H54 (cell line): Measurements from ENCODE around the gene GPR32.
"Not testable (repeated sequence)": the region's sequence is repeated elsewhere in the genome, so short reads cannot be mapped to it uniquely, and the experiment has no call there.

ENCODE experiments used
- DNase-seq: peaks from one replicate; pipeline ENCODE4 v3.0.0; 2011; ENCODE audit warnings: low spot score, mixed read lengths; ENCODE audit not compliant: insufficient read length
- FAIRE-seq: peaks from 3 replicates; lab custom pipeline; 2011; peaks lifted over from hg19 to GRCh38; lab: Jason Lieb, UNC
- POLR2A ChIP-seq: IDR thresholded peaks from 2 replicates; pipeline ENCODE4 v1.6.1; 2011; ENCODE audit warnings: low read depth, mild to moderate bottlenecking, low read length

The GPR32 gene

DNA sequence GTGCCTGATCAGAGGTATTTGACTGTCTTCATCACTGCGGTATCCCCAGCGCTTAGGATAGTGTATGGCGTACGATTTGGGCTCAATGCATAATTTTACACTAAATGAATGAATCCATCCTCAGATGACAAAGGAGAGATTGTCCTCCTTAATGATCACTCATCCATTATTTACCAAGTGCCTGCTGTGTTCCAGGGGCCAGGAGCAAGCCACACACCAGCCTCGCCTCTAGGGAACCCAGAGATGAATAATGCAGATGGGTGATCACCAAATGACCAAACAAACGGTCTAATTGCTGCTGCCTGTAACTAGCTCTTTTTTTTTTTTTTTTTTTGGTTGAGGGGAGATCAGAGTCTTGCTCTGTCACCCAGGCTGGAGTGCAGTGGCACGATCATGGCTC, 5.9 kb upstream of the GPR32 start:
- FAIRE-seq (no peak), DNase-seq (no peak)
- TF ChIP-seq POLR2A: no peak

DNA sequence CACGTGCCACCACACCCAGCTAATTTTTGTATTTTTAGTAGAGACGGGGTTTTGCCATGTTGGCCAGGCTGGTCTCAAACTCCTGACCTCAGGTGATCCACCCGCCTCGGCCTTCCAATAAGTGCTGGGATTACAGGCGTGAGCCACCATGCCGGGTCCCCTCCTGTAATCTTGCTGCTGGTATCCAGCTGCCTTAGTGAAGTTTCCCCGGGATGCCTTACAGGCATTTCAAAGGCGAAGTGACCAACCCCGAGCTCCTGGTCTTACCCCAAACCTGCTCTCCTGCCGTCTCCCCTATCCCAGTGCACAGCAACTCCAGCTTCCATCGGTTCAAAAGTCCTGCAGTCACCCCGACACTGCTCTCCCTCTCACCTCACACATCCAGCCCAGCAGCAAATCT, 3.5 kb upstream of the GPR32 start:
- DNase-seq, FAIRE-seq: not testable (repeated sequence)

DNA sequence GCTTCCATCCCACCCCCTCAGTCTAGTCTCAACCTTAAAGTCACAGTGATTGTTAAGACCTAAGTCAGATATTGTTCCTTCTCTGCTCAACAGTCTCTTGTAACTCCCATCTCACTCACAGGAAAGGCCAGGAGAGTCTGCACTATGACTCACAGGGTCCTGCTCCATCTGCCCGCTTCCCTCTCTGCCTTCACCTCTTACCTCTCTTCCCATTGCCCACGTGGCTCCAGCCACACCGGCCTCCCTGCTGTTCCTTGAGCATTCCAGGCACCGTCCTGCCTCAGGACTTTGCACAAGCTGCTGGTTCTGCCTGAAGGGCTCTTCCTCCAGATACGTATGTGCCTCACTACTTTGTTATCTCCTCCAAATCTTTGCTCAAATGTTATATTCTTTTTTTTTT, 3.0 kb upstream of the GPR32 start:
- peak; percentile 92 for FAIRE-seq

DNA sequence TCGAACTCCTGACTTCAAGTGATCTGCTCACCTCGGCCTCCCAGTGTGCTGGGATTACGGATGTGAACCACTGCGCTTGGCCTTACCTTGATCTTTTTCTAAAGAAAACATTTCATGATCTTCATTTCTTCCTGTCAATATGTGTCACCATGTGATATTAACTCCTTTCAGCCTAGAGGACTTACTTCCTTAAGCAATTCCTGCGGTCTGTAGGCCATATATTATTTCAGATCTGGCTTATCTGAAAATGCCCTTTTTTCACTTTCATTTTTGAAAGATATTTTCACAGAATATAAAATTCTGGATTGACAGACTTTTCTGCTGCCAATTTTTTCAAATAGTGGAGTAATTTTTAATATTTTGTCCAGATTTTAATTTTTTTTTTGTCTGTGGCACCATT, 2.0 kb upstream of the GPR32 start:
- TF ChIP-seq POLR2A: no peak
- FAIRE-seq: no peak
- DNase-seq: no peak

More for the DNA sequence above, 3.0 kb upstream of the GPR32 start:
- not testable (repeated sequence) for DNase-seq

DNA sequence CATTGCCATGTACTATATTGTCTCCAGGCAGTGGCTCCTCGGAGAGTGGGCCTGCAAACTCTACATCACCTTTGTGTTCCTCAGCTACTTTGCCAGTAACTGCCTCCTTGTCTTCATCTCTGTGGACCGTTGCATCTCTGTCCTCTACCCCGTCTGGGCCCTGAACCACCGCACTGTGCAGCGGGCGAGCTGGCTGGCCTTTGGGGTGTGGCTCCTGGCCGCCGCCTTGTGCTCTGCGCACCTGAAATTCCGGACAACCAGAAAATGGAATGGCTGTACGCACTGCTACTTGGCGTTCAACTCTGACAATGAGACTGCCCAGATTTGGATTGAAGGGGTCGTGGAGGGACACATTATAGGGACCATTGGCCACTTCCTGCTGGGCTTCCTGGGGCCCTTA, 624 bp downstream of the GPR32 start:
- TF ChIP-seq POLR2A: no peak
- FAIRE-seq (no peak), DNase-seq (no peak)

DNA sequence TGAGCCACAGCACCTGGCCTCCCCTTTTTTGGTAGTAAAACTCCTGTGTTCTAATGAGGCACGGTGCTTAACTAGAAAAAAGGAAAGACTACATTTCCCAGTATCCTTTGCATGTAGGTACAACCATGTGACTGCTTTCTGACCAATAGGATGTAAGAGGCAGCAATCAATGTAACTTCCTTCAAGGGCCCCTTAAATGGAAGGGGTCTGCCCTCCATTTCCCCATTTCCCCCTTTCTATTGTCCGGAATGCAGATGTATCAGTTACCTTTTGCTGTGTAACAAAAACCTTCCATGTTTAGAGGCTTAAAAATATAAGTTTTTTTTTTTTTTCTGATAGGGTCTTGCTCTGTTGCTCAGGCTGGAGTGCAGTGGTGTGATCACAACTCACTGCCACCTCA, 2.2 kb downstream of the GPR32 start:
- FAIRE-seq: no peak
- no peak for TF ChIP-seq POLR2A
- DNase-seq: no peak

DNA sequence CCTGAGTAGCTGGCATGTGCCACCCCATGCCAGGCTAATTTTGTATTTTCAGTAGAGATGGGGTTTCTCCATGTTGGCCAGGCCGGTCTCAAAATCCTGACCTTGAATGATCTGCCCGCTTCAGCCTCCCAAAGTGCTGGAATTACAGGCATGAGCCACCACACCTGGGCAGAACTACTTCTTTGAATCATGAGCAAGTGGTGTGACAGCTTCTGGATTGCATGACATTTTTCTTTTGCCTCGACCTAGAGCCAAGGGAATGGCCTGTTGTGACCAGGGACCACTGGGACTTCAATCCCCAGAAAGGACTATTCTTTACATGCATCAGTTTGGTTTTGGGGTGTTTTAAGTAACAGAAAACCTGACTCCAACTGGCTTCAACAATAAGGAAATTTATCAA, 2.6 kb downstream of the GPR32 start:
- DNase-seq, FAIRE-seq: not testable (repeated sequence)

DNA sequence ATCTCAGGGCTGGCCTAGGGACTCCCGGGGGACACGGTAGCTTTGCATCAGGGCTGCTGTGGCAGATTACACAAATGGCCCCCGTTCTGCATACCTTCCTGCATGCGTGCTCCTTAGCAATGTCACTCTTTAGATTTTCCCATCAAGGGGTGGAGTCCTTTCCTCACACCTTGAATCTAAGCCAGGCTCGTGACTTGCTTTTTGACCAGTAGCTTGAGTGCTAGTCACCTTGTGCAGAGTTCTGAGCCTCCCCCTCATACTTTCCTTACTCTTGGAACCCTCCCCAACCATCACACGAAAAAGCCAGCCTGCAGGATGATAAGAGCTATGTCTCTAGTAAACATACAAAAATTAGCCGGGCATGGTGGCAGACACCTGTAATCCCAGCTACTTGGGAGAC, 3.2 kb downstream of the GPR32 start:
- not testable (repeated sequence) for FAIRE-seq, DNase-seq

DNA sequence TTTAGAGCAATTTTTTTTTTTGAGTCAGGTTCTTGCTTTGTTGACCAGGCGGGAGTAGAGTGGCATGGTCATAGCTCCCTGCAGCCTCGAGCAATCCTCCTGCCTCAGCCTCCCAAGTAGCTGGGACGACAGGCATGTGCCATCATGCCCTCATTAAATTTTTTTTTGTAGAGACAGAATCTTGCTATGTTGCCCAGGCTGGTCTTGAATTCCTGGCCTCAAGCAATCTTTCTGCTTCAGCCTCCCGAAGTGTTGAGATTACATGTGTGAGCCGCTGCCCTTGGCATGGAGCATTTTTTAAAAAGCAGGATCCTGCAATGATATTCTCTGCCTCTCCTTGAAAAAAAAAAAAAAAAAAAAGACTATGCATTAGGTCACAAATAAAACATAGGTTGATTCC, 5.9 kb downstream of the GPR32 start:
- TF ChIP-seq POLR2A: no peak
- FAIRE-seq (no peak), DNase-seq (no peak)

DNA sequence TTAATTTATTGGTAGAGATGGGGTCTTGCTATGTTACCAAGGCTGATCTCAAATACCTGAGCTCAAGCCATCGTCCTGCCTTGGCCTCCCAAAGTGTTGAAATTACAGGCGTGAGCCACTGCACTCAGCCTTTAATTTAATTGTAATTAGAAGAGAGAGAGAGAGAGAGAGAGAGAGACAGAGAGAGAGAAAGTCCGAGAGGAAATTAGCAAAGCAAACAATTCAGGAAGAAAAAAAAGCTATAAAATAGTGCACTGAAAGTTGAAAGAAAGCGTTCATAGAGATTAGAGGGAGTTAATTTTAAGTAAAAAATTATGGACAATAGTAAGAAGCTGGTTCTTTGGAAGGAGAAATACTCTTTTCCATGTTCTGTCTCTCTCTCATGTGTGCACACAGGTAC, 7.0 kb downstream of the GPR32 start:
- no peak for DNase-seq
- no peak for FAIRE-seq
- TF ChIP-seq POLR2A: no peak

DNA sequence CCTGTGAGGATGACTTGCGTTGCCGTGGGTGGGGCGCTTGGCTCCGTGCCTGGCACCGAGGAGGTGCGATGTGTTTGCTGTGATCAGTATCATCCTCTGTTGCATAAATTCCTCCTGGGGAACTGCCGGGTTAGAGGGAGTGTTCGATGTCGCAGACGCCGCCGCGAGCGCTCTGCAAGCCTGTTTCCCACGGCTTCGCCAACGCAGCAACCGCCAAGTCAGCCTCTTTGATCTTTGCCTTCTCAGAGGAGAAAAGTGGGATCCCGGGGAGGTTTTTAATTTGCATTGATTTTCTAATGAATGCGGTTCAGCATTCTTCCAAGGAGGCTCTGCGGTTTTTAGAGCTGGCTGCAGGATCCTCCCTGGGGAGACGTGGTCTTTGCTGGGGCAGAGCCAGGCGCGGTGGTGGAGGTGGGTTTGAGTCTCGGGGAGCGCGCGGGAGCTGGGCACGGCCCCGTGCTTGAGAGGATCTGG, 7.6 kb downstream of the GPR32 start:
- DNase-seq (no peak), FAIRE-seq (no peak)
- TF ChIP-seq POLR2A: no peak

DNA sequence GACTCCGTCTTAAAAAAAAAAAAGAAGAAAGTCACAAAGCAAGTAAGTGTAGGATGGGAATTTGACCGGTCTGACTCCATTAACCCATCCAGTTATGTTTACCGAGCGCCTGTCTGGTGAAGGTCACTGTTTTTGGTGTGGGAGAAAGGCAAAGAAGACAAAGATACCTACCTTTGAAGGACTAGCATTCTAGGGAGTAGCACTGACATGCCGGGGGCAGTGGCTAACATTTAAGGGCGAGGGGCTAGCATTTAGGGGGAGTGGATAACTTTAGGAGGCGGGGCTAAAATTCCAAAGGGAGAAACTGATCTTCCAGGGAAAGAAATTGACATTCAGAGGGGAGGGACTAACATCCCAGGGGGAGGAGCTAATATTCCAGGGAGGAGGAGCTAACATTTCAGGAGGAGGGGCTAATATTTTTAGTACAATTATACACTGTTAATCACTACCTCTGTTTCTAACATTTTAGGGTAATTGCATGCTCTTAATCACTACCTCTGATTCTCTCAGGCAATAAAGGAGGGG, 8.7 kb downstream of the GPR32 start:
- FAIRE-seq (no peak), DNase-seq (no peak)
- TF ChIP-seq POLR2A: no peak

DNA sequence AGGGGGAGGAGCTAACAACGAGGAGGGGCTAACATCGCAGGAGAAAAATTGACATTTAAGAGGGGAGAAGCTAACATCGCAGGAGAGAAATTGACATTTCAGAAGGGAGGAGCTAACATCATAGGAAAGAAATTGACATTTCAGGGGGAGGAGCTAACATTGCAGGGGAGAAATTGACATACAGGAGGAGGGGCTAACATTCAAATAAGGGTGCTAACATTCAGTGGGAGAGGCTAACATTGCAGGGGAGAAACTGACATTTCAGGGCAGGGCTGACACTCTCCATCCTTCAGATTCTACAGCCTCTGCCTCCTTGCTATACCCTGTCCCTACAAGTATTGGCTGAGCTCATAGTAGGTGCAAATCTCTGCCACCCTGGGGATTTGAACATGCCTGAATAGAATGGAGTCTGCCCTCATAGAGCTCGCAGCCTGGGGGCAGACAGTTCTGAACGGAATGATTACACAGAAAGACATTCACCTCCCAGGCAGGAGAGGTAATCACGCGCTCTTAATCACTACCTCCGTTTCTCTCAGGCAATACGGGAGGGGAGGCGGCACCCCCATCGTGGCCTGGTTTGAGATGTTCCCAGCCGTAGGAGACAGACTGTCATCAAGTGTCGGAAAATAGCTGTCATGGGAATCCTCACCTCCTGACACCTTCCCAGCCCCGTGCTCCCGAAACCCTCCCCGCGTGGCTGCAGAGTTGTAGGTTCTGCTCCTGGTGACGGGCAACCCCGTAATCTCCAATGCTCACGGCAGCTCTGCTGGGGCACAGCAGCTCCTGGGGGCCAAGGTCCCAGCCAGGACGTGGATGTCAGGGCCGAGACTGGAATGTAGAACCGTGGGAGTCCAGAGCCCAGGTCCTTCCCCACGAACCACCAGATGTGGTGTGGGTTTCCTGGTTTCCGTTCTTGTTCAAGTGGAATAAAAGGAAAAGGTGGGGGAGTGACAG, 9.5 kb downstream of the GPR32 start:
- no peak for FAIRE-seq
- no peak for DNase-seq
- no peak for TF ChIP-seq POLR2A

DNA sequence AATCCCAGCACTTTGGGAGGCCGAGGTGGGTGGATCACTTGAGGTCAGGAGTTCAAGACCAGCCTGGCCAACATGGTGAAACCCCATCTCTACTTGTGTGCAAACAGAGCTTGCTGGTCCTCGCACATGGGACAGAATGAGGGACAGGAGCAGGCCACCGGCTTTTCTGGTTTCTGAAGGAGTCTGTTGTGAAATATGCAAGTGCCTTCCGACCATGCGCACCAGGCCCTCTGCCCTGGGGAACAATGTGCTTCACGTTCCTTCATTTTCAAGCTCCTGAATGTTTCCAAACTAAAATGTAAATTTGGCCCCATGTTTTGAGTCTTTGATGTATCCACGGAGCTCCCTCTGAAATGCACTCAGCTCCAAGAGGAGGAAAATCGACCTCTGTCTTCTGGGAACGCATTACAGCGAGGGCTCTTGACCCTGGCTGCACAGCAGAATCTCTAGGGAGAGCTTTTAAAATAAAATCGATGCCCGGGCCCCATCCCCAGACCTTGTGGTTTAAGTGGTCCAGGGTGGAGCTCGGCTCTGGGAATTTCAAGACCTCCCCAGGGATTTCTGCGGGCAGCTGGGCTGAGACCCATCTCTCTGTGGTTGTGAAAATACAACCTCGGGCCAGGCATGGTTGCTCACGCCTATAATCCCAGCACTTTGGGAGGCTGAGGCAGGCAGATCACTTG, 10.6 kb downstream of the GPR32 start:
- FAIRE-seq (no peak), DNase-seq (no peak)
- TF ChIP-seq POLR2A: no peak

DNA sequence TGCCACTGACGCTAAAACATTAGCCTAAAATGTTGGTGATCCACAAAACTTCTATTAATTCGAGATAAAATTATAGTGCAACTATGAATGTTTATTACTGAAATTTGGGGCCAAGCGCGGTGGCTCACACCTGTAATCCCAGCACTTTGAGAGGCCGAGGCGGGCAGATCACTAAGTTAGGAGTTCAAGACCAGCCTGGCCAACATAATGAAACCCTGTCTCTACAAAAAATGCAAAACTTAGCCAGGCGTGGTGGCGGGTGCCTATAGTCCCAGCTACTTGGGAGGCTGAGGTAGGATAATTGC, 13.5 kb downstream of the GPR32 start:
- not testable (repeated sequence) for FAIRE-seq

More for the DNA sequence above, 13.5 kb downstream of the GPR32 start:
- not testable (repeated sequence) for DNase-seq
